NOMO-1 treated with dmso at 0.1 percent for 144 hours (cell line): ENCODE results near the gene STK33.

Source experiments
- DNase-seq: peaks from one replicate; lab custom pipeline; 2025; ENCODE audit not compliant: unreplicated experiment; lab: John Stamatoyannopoulos, UW

Gene STK33

DNA sequence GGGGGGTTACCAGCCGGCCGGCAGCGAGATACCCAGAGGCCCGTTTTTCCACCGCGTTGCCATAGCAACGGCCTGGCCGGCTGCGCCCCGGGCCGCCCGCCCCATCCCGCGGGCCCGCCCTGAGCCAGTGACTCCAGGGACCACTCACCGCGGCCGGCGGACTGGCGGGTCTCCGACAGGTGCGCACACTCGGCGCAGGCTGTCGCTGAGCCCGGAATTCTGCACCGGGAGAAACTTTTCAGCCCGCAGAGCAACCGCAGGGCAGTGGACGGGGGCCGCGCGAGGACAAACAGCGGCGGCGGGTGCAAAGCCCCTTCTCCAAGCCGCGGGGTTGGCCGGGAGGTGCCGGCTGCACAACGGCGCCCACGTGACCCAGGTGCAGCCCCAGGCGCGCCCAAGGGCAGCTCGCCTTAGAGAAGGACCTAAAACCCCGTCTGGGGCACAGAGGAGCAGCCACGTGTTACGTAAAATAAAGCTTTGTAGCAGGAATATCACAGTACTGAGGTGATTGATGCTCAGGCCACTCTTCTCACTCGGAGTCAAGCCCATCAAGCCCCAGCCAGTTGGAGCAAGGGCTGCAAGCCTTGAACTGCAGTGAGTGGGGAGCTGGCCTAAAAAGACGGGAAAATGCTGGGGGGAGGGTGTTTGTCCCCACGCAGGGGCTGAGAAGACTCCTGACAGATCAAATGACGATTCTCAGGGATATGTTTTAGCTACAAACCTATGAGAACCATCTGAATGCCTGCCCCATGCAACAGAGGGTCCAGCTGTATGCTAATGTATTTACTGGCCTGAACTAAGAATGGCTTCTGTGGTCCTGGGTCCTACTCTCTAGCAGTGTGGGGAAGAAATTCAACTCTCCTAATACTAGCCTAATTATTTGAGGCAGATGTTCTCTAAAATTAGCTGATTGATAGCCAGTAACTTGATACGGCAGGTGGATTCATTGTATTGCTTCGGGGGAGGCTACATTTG lies at the start of gene STK33:
Gene STK33 (minus strand): TSS at position 294 of the 975 bp plus-strand sequence. CDS start 119,323 bp downstream, outside the sequence.
- peak; percentile 29 for DNase-seq

DNA sequence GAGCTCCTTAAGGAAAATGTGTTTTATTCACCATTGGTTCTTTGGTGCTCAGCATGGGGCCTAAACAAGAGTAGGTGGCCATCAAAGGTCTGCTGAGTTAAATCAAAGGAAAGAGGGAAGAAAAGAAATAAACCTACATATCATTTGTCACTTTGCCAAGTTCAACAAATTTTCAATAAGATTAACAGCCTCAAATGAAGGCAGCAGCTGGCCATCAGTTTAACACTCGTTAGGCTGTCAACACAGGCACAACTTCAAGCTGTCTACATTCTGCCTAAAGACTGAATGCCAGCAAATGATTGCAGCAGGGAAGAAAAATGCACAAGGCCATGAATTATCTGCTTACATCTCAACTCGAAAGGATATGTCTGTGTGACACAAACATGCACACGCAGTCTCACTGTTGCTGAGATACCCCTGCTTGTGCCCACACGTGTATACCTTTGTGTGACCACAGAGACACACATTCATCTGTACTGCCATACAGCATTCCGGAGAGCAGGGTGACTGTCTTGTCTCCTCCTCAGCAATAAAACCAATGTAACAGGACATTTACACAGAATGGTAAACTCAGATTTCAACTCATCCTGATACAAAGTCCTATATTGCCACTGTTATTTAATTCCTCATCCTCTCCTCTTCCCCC lies 48.3 kb upstream of the STK33 start:
- no peak for DNase-seq

DNA sequence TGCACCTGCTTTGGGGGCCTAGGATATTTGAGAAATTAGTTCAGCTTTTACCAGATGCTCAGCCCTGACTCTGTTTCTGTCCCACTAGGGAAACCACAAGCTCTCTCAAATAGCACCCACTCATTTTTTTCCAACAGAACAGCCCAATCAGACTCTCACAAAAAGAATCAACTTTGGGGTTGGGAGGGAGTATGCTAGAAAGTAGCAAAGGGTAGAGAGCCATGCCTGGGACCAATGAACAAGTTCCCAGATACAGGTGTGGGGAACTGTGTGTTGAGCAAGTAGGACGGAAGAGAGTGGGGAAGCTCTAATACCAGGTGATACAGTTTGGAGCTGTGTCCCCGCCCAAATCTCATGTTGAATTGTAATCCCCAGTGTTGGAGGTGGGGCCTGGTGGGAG lies 47.3 kb upstream of the STK33 start:
- DNase-seq: no peak

DNA sequence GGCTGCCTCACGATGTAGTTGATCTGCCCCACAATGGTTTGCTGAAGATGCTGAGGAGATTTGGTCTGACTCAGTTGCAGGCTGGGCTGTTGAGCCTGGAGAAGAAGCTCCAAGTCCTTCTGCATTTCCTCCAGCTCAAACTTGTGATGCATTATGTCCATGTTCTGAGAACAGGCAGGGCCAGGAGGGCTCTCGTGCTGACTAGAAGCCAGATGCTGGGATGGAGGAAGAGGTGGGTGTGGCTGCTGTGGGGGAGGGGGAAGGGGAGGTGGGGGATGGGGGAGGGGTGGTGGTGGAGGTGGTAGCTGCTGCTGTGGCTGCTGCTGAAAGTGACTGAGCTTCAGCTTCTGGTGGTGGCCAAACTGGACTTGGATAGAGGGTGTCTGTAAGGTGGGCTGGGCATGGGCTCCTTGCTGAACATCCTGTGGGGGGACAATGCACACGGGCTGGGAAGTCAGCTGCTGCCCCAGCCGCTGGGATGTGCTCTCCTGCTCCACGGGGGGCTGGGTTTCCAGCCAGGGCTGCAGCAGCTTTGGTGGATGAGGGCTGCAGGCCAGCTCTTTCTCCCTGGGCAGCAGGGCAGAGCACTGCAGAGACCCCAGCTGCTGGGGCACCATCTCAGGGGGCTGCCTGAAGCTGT lies 46.4 kb upstream of the STK33 start:
- DNase-seq: no peak

DNA sequence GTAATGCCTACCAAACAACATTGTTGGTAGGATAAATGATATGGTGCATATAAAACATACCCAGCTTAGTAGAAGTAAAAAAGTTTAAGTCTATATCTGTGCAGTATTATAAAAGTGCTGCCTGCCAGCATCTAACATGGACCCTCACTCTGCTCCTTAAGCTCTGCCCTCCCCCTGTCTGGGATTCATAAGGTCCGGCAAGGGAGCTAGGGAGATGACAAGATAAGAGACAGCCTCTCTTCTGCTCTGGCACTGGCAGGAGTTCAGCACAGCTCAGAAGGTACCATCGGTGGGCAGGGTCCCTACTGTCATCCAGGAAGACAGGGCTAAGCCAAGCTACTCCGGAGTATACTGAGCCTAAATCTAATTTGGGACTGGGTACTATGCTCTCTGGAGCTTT lies 45.6 kb upstream of the STK33 start:
- no peak for DNase-seq

DNA sequence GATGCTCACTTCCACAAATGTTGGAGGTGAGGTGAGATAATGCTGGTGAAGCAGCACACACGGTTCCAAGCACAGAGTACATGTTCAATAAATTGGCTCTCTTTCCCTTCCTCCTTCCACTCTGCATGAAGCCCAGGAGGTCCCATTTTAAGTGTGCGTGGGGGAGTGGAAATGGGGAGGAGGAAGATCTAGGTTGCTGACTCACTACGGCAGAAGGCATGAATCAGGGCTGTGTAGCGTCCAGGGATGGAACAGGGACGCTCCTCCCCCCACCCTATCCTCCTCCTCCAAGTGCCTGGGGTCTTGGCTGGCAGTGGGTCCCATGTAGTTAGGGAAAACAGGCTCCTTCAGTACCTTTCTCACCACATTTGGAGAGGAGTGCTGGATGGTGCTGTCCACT lies 44.3 kb upstream of the STK33 start:
- DNase-seq: no peak

DNA sequence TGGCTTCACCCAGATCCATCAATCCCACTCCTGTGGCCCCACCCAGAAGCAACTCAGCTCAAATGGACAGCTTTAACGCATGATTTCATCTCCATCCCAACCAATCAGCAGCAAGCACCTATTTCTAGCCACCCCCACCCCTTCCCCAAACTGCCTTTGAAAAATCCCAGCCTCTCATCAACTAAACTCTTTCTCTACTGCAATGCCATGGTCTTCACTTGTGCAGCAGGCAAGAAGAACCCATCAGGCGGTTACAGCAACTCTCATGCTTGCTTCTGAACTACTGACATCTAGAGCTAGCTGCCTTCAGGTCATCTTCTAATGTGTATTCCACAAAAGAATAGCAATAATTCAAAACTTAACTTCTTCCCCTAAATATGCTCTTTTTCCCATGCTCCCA lies 42.1 kb upstream of the STK33 start:
- no peak for DNase-seq

DNA sequence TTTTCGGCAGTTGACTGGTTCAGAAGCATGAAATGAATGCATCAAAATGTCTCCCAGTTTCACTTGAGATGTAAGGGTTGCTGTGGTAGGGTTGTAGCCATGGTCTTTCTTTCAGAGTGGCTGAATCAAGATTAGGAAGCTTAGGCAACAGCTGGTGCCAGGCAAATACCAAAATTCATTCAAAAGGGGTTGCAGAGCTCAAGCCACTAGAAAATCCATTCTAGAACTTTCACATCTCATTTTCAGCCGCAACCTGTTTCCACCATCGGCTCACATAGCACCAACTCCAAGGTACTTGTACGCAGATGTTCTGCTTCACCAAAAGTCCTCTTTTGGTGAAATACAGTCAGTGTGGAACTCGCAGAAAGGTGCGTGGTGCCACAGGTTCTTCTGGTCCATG lies 40.5 kb upstream of the STK33 start:
- no peak for DNase-seq

DNA sequence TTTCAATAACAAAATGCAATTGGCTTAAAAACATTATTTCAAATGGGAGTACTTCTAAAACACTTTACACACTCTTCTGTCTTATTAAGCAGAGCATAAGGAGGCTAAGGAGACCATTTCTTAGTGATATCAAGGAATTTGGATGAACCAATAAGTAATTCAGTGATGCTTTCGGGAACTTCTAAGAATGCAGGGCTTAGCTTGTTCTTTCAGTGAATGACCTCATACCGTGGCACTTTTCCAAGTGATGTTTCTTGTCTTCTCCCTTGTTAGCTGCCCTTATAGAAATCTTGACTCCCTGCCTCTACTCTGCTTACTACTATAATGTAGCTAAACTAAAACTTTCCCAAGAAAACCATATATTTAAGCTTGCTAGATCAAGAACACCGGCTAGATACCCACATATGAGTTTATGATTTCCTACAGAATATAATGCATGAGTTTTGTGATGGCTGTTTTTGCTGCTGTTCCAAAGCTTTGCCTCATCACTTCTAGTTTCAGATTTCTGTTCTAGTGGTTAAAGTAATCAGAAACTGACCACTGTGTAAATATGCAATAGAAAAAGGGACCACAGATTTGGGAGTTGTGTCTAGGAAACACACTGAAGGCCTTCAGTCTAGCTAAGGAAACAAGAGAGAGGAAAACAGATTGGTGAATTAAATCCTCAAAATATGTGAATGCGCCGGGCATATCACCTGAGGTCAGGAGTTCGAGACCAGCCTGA lies 37.5 kb upstream of the STK33 start:
- no peak for DNase-seq

DNA sequence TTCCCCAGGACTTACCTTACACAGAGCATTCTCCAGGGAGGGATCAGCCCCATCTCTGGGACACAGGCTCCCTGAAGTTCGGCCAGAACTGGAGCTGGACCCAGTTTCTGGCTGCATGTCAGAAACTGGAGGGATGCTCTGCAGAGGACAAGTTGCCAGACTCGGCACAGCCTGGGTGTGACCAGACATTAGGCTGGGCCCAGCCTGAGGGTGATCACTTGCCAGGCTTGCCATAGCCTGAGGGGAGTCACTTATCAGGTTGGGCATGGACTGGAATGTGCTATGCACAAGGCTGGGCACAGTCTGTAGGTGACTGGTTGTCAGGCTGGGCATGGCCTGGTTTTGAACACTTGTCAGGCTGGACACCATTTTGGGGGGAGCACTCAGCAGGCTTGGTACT lies 30.7 kb upstream of the STK33 start:
- DNase-seq: no peak

DNA sequence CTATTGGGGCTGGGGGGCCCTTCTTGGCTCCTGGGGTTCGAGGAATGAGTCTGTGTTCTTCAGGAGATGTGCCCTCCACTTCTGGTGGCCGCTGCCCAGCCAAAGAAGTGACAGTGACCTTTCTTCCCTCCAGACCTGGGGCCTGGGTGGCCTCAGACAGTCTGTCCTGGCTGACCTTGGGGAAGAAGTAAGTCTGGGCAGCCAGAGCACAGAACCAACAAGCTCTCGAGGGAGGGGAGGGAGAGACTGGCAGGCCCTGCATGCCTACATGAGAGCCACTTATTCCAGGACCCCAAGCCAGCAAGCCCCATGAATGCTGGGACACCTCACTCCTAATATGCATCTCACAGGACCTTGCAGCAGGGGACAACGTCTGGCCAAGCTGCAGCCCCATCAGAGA lies 27.1 kb upstream of the STK33 start:
- DNase-seq: no peak

DNA sequence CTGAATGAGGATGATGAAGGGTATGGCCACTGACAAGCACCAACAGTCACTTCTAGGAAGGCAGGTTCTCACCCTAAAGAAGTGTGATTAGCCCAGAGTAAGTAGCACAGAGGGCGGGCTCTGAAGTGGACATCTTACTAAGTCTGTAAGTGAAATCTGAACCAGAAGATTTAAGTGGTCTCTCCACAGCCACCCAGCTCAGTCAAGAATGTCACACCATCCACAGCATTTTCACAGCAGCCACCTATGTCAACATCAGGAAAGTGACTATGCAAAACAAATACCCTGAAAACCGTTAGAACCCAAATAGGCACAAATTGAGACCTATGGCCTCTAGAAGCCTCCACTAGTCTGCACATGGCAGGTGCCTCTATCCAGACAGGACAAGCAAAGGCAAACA lies 23.0 kb upstream of the STK33 start:
- no peak for DNase-seq

DNA sequence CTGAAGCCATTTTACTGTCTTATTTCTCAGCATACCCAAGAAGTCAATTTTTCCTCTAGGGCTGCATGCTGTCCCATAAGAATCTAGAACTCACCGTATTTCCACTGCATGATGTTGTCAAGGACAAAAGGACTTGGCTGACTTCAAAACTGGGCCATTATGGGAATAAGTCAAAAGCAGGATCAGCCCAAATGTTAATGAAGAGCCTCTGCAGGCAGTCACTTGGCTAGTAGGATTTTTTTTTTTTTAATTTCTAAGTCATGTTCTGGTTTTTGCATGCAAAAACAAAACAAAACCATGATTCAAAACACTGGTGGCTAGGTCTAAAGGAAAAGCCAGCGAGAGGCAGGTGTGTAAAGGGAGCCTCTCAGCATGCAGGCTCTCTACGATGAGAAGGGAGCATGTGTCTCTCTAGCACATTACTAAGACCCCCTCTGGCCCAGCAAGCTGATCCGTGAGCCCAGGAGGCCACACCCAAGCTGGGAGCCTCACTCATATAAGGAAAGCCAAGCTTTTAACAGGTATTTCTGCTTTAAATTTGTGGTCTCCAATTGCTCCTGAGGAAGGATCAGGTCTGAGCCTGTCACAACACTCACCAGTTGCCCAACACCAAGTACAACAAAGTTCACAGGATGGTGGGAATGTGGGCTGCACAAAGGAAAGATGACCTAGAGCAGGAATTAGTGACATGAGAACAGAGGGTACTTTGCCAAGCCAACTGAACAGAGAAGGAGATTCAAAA lies 21.4 kb upstream of the STK33 start:
- DNase-seq: no peak

DNA sequence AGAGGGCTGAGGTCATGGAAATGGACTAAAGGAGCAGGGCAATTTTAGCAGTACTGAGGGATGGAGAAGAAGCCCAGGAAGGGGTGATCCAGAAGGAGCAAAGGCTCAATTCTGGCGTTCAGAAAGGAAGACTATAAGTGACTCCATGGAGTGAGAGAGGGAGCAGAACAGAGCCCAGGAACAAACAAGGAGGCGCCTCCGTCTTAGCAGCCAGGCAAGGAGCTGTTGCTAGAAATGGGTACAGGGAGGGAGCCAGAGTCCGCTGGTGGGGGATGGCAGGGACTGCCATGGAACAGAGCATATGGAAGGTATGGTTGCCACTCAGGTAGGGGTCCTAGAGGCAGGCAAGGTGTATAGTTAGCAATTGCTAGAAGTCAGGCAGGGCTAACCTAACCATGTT lies 20.5 kb upstream of the STK33 start:
- no peak for DNase-seq

DNA sequence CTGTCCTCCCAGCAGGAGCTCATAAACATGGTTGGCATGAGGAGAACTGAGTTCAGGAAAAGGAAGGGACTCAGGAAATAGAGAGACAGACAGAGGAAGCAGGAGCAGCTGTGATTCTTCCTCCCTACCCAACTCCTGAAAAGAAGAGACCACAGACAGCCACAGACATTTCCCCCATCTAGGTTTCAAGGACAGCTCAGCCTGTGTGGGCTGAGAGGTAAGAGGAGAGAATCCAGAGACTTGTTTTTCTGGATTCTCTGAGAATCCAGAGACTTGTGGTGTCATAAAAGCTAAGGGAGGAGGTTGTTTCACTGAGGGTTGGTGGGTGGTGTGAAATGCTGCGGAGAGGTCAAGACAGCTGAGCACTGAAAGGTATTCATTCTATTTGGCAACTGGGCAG lies 19.0 kb upstream of the STK33 start:
- DNase-seq: no peak

DNA sequence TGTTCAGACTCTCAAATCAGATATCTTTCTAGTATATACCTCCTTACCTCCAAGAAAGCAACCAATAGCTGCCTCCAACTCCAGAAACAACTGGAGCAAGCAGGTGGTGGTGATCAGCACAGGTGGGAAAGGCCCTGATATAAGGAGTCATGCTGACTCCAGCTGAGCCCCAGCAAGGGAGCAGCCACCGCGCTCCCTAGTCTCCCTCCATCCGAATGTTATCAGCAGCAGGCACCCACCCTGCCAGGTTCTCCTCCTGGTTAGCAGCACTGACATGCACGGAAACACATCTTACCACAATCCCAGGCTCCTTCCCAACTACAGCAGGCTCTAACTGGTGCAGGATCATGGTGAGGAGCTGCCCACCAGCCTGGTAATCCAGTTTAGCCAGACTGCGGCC lies 18.5 kb upstream of the STK33 start:
- no peak for DNase-seq

DNA sequence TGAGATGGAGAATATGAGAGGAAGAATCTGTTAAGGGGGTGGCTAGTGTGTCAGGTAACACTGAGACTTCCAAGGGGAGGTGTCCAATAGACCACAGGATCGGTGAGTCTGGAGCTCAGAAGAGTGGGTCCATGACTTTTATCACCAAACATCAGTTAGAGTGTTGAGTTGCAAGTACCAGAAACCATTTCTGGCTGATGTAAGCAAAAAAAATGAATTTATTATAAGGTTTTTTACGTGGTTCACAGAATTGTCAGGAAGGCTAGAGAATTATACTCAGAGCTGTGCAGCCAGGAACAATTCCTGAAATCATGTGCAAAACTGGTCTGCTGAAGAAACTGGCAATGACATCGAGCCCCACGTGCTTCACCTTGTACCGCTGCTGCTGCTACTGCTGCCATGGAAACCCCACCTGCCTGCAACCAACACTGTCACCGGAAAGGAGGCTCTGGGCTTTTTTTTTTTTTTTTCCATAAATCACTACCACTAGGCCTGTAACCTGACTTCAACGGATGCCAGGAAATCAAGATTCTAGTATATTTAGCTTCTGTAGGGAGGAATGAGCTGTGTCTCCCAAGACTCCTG lies 16.6 kb upstream of the STK33 start:
- DNase-seq: no peak

DNA sequence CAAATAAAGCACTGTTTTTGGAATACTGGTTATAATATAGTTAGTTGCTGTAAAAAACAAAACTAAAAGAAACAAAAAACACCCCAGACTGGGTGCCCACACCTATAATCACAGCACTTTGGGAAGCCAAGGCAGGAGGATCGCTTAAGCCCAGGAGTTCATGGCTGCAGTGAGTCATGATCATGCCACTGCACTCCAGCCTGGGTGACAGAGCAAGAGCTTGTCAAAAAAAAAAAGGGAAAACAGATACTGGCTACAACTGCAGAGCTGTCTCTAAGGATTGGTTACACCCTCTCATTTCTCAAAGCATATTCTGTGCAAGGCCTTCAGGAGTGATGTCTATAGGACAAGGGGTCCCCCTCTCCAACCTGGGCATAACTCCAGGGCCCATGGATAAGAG lies 14.6 kb upstream of the STK33 start:
- no peak for DNase-seq

DNA sequence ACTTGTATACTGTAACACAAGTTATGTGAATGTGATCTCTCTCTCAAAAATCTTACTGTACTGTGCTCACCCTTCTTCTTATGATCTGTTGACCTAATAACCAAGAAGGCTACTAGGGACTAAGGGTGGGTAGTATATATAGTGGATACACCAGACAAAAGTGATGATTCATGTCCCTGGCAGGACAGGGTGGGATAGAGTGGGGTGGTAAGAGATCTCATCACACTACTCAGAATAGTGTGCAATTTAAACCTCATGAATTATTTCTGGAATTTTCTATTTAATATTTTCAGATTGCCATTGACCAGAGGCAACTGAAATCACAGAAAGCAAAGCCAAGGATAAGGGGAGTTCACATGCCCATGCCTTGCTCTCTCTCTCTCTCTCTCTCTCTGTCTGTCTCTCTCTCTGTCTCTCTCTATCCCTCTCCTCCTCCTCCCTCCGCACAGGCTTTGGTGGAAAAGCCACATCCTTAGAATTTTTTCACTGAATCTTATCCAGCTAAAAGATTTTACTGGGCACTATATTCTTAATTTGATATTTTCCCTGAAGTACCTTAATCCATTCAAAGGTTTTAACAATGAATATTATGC lies 12.0 kb upstream of the STK33 start:
- no peak for DNase-seq
